AG04450 (cell line): ENCODE measurements around the gene MMP1. TPM values are rescaled to one million over a fixed set of nuclear protein-coding genes. Genes with fewer than 3 reads are reported as not detected.

Experiments used
- CTCF ChIA-PET: fragments of 300-600, 350-600 bp; formaldehyde crosslinking; extraction: SDS; loops from one replicate; lab custom pipeline; 2022; ENCODE audit warnings: antibody characterized with exemption, inconsistent platforms; lab: Charles Lee
- POLR2A ChIA-PET: fragments of 350-600 bp; formaldehyde crosslinking; extraction: SDS; loops from one replicate; lab custom pipeline; 2021; ENCODE audit warnings: antibody characterized with exemption, inconsistent platforms; lab: Yijun Ruan, JAX
- DNase-seq: peaks from one replicate; pipeline ENCODE4 v3.0.0-alpha.2; 2011; ENCODE audit warnings: low read depth, low spot score
- H3K27ac ChIP-seq: one replicate; pipeline ENCODE4 v1.5.1; 2012; ENCODE audit warnings: low read depth, low read length, control low read depth
- H3K27me3 ChIP-seq: one replicate; pipeline ENCODE4 v1.6.0; 2012; ENCODE audit warnings: low read length; ENCODE audit not compliant: control insufficient read depth, insufficient read depth
- H3K4me3 ChIP-seq: 2 replicates; pipeline ENCODE4 v1.5.1; 2011; ENCODE audit warnings: mild to moderate bottlenecking, low read depth, low read length, control low read depth
- H3K9me3 ChIP-seq: 2 replicates; pipeline ENCODE4 v1.5.1; 2012; ENCODE audit warnings: low read length; ENCODE audit not compliant: control insufficient read depth, insufficient read depth
- polyA plus RNA-seq: library from polyadenylated mRNA; depleted of rRNA; stranded (reverse); fragments of >200 nt; gene quantifications from 2 replicates; pipeline ENCODE4 v1.2.3, GENCODE V29; 2011
- TF ChIP-seq, protein P1 (sequence below): IDR thresholded peaks from 2 replicates; pipeline ENCODE4 v1.5.1; 2011; ENCODE audit warnings: low read depth, low read length, control low read depth, inconsistent platforms

MMP1 gene
- polyA plus RNA-seq, 1 experiment = 41.2 TPM

GRCh38 chr11:102791271-102792036 is 6.5 kb downstream of the MMP1 start:
- CTCF ChIA-PET = interaction anchor here (1.0 to 2.0 kb wide), 2 partner anchors 10 to 19 kb away, joined by 3 to 7 read pairs; partner anchors contain the start of gene MMP10
- no peaks in the 10 kb centered on the region for H3K9me3 ChIP-seq
- no peak overlapping the region for H3K27ac ChIP-seq
- H3K4me3 ChIP-seq = no peak overlapping the region
- POLR2A ChIA-PET = no interaction called here
- TF ChIP-seq, protein P1, sequence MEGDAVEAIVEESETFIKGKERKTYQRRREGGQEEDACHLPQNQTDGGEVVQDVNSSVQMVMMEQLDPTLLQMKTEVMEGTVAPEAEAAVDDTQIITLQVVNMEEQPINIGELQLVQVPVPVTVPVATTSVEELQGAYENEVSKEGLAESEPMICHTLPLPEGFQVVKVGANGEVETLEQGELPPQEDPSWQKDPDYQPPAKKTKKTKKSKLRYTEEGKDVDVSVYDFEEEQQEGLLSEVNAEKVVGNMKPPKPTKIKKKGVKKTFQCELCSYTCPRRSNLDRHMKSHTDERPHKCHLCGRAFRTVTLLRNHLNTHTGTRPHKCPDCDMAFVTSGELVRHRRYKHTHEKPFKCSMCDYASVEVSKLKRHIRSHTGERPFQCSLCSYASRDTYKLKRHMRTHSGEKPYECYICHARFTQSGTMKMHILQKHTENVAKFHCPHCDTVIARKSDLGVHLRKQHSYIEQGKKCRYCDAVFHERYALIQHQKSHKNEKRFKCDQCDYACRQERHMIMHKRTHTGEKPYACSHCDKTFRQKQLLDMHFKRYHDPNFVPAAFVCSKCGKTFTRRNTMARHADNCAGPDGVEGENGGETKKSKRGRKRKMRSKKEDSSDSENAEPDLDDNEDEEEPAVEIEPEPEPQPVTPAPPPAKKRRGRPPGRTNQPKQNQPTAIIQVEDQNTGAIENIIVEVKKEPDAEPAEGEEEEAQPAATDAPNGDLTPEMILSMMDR = no peak
- DNase-seq = no peak
- H3K27me3 ChIP-seq = no peaks in the 10 kb centered on the region

DNA sequence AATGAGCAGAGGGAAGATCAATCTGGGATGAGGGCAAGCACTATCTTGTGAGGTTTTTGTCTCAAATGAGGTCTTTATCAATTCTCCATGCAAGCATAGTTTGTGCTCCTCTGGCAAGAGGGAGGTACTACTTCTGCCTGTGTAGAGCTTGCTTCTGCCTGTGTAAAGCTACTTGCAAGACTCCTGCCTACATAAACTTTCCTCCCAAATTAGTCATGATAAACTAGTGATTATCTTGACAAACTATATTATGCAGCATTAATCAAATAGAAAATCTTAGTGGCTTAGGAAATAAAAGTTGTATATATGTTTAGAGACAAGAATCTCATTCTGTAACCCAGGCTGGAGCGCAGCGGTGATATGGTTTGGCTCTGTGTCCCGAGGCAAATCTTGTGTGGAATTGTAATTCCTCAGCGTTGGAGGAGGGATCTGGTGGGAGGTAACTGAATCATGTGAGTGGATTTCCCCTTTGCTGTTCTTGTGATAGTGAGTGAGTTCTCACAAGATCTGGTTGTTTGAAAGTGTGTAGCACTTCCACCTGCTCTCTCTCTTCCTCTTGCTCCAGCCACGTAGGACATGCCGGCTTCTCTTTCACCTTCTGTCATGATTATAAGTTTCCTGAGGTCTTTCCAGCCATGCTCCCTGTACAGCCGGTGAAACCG is 9.5 kb downstream of the MMP1 start:
- POLR2A ChIA-PET = no interaction called here
- Histone ChIP-seq H3K27ac (no peak overlapping the region), H3K27me3 (no peaks in the 10 kb centered on the region), H3K9me3 (no peaks in the 10 kb centered on the region), H3K4me3 (no peak overlapping the region)
- no peak for DNase-seq
- CTCF ChIA-PET = no interaction called here
- TF ChIP-seq, protein P1 = no peak

DNA sequence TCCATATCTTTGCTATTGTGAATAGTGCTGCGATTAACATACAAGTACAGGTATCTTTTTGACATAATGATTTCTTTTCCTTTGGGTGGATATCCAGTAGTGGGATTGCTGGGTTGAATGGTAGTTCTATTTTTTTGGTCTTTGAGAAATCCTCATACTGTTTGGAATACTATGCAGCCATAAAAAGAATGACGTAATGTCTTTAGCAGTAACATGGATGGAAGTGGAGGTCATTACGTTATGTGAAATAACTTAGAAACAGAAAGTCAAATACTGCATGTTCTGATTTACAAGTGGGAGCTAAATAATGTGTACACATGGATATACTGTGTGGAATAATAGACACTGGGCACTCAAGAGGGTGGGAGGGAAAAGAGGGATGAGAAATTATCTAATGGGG is 13.6 kb downstream of the MMP1 start:
- no peaks in the 10 kb centered on the region for H3K27me3 ChIP-seq
- H3K27ac ChIP-seq = no peak overlapping the region
- ChIA-PET CTCF (interaction anchor here (0.9 to 1.8 kb wide), 5 partner anchors 26 to 171 kb away, joined by 3 to 6 read pairs (median 4); no protein-coding TSS in a partner anchor), POLR2A (interaction anchor here (1.0 kb wide), 1 partner anchor 14 kb away, joined by 4 read pairs; the partner anchor contains the start of gene MMP1)
- DNase-seq = no peak
- TF ChIP-seq, protein P1 = no peak
- no peak overlapping the region for H3K4me3 ChIP-seq
- H3K9me3 ChIP-seq = no peaks in the 10 kb centered on the region

GRCh38 chr11:102783720-102784119 is 14.2 kb downstream of the MMP1 start:
- no peaks in the 10 kb centered on the region for H3K27me3 ChIP-seq
- no peaks in the 10 kb centered on the region for H3K9me3 ChIP-seq
- no peak overlapping the region for H3K4me3 ChIP-seq
- TF ChIP-seq, protein P1 = no peak
- ChIA-PET CTCF (interaction anchor here (0.9 to 1.8 kb wide), 4 partner anchors 27 to 158 kb away, joined by 3 to 6 read pairs (median 4); no protein-coding TSS in a partner anchor), POLR2A (interaction anchor here (1.0 kb wide), 1 partner anchor 14 kb away, joined by 4 read pairs; the partner anchor contains the start of gene MMP1)
- no peak for DNase-seq
- no peak overlapping the region for H3K27ac ChIP-seq
